Muscle of leg (tissue), 11 donors: ENCODE measurements around the gene GOLGA7B. TPM values are rescaled to one million over a fixed set of nuclear protein-coding genes. Genes with fewer than 3 reads are reported as not detected.
"Not testable (repeated sequence)": the region's sequence is repeated elsewhere in the genome, so short reads cannot be mapped to it uniquely, and the experiment has no call there.

Source experiments
- DNase-seq: peaks from one replicate; pipeline ENCODE4 v3.0.0; 2013
- H3K27ac ChIP-seq: one replicate; pipeline ENCODE4 v1.5.1; 2013; ENCODE audit warnings: mild to moderate bottlenecking, low read length, control low read depth
- H3K27me3 ChIP-seq: one replicate; pipeline ENCODE4 v1.6.1; 2013; ENCODE audit warnings: low read length; ENCODE audit not compliant: control insufficient read depth, insufficient read depth
- H3K36me3 ChIP-seq: one replicate; pipeline ENCODE4 v1.6.1; 2013; ENCODE audit warnings: low read length; ENCODE audit not compliant: control insufficient read depth, insufficient read depth
- H3K4me1 ChIP-seq: one replicate; pipeline ENCODE4 v1.6.1; 2013; ENCODE audit warnings: low read length; ENCODE audit not compliant: control insufficient read depth, insufficient read depth
- H3K4me3 ChIP-seq: one replicate; pipeline ENCODE4 v1.5.1; 2013; ENCODE audit warnings: low read length, control low read depth
- H3K9me3 ChIP-seq: replicated peaks from 2 replicates; pipeline ENCODE4 v1.6.1; 2013; ENCODE audit warnings: low read depth, low read length; ENCODE audit not compliant: control insufficient read depth
- WGBS: methylation state at CpG from one replicate; pipeline ENCODE4 v1.1.5; 2013; ENCODE audit warnings: missing lambda C conversion rate; ENCODE audit not compliant: insufficient coverage; 5-methylcytosine and 5-hydroxymethylcytosine counted together
- polyA plus RNA-seq, 8 donors: library from polyadenylated mRNA; unstranded; fragments of 120-200 nt; gene quantifications; one replicate each; pipeline versions ENCODE4 v1.2.1 to v1.2.3, GENCODE V29; 2013; ENCODE audit warnings: inconsistent platforms in 1 of 8, low replicate concordance in 1 of 8; ENCODE audit not compliant: insufficient read length in 8 of 8, insufficient read depth in 1 of 8
- total RNA-seq: library from RNA; stranded (reverse); fragments of 120-200 nt; gene quantifications from one replicate; pipeline ENCODE4 v1.2.4, GENCODE V29; 2013

GOLGA7B gene
- total and polyA plus RNA-seq, 9 donors = 0.03 to 0.12 (median 0.07) TPM

DNA sequence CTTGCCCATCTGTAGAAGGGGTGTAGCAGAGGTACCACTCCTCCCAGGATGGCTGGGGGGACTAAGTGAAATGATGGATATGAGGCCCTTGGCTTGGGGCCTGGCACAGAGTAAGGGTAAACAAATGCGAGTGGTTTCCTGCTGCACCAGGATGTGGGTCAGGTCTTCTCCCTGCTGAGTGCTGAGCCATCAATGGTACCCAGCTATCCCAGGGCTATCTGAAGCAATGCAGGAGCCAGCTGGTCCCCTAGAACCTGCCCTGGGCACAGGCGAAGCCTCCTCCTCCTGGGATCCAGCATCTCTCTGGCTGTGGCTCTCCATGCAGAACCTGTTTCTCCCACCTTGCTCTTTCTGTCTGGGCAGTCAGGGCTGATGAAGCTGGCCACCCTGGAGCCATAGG lies 20.9 kb upstream of the GOLGA7B start:
- H3K9me3 ChIP-seq = no peaks in the 10 kb centered on the region
- H3K4me3 ChIP-seq = no peak overlapping the region
- H3K27me3 ChIP-seq = peaks cover 12% of the 10 kb centered on the region
- H3K36me3 ChIP-seq = no peaks in the 10 kb centered on the region
- peaks cover 10% of the 10 kb centered on the region for H3K4me1 ChIP-seq
- H3K27ac ChIP-seq = no peak overlapping the region
- DNase-seq = no peak
- WGBS = 75% methylated on average over 2 of the region's 2 CpGs

GRCh38 chr10:97830064-97830463 lies 19.6 kb upstream of the GOLGA7B start:
- Histone ChIP-seq H3K9me3 (no peaks in the 10 kb centered on the region), H3K36me3 (no peaks in the 10 kb centered on the region), H3K4me3 (no peak overlapping the region), H3K27me3 (peaks cover 12% of the 10 kb centered on the region), H3K4me1 (peaks cover 10% of the 10 kb centered on the region), H3K27ac (no peak overlapping the region)
- WGBS = 14% methylated on average over 1 of the region's 3 CpGs
- DNase-seq = no peak

DNA sequence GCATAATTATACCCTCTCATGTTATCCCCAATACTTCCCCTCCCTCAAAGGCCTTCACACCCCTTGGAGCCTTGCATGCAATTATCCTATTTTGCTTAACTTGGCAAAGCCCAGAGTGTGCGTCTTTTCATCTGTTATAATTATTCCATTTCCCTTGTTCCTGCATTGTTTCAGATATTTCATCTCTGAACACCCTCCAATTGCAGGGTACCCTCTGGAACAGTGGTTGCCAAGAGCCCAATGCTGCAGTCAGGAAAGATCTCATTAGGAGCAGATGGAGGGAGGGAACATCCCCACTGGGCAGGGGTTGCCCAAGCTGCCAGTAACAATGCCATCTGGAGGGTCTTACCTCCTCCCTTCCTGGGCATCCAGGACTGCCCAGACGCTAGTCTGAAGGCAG lies 18.4 kb upstream of the GOLGA7B start:
- no peak for DNase-seq
- H3K4me3 ChIP-seq = no peak overlapping the region
- H3K27ac ChIP-seq = no peak overlapping the region
- H3K4me1 ChIP-seq = peaks cover 10% of the 10 kb centered on the region
- no peaks in the 10 kb centered on the region for H3K36me3 ChIP-seq
- H3K9me3 ChIP-seq = no peaks in the 10 kb centered on the region
- WGBS = 80% methylated on average over 1 of the region's 2 CpGs
- H3K27me3 ChIP-seq = peaks cover 14% of the 10 kb centered on the region

DNA sequence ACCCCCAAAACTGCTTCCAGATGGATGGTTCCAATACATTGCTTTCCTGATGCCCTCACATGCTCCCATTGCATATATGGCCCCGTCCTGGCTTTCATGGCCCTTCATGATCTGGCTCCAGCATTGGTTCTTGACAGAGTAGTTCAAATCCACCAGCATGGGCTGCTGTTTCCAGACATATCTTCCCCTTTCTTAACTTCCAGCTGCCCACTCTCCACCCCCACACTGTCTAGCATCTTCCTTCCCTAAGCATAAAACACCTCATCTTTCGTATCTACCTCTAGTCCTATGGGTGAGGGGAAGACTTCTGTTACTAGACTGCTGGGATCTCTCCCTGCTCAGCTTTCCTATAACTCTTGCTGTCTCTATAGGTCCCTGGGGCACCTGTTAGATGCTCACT lies 13.2 kb upstream of the GOLGA7B start:
- H3K9me3 ChIP-seq = no peaks in the 10 kb centered on the region
- no peak overlapping the region for H3K4me3 ChIP-seq
- peaks cover 4% of the 10 kb centered on the region for H3K4me1 ChIP-seq
- no peak for DNase-seq
- H3K36me3 ChIP-seq = no peaks in the 10 kb centered on the region
- H3K27me3 ChIP-seq = peaks cover 12% of the 10 kb centered on the region
- WGBS = 67% methylated on average over 1 of the region's 2 CpGs
- no peak overlapping the region for H3K27ac ChIP-seq

DNA sequence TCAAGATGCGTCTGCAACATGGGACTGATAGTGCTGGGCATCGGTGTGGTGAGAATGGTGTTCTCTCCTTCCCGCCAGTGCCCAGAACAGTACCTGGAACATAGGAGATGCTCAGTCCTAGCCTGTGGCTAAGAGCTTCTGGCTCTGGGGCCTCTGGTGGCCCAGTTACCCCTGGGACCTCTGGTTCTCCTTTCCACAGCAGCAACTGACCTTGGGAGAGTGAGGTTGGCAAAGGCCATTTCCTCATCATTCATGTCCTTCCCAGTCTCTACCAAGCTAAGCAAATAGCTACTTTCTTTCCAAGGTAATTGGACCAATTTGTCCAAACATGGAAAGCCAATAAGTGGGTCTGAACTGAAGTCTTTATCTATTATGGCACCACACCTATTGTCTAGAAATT lies 11.6 kb upstream of the GOLGA7B start:
- no peak overlapping the region for H3K27ac ChIP-seq
- peaks cover 7% of the 10 kb centered on the region for H3K27me3 ChIP-seq
- DNase-seq = no peak
- H3K4me3 ChIP-seq = no peak overlapping the region
- WGBS = 100% methylated on average over 2 of the region's 3 CpGs
- H3K36me3 ChIP-seq = no peaks in the 10 kb centered on the region
- H3K4me1 ChIP-seq = peaks cover 4% of the 10 kb centered on the region
- H3K9me3 ChIP-seq = no peaks in the 10 kb centered on the region

- not testable (repeated sequence) for DNase-seq, H3K4me3 ChIP-seq, H3K36me3 ChIP-seq, H3K27ac ChIP-seq, H3K4me1 ChIP-seq, H3K27me3 ChIP-seq, H3K9me3 ChIP-seq
- 89% methylated on average over 7 of the region's 22 CpGs for WGBS
Measured at GRCh38 chr10:97841166-97841565, 8.5 kb upstream of the GOLGA7B start.

DNA sequence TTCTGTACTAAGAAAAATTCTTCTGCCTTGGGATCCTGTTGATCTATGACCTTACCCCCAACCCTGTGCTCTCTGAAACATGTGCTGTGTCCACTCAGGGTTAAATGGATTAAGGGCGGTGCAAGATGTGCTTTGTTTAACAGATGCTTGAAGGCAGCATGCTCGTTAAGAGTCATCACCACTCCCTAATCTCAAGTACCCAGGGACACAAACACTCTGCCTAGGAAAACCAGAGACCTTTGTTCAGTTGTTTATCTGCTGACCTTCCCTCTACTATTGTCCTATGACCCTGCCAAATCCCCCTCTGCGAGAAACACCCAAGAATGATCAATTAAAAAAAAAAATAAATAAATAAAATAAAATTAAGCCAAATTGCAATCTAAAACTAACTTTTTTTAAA lies 7.5 kb upstream of the GOLGA7B start:
- no CpG with 5 or more reads among the region's 3 CpGs for WGBS
- not testable (repeated sequence) for H3K4me1 ChIP-seq, DNase-seq, H3K36me3 ChIP-seq, H3K4me3 ChIP-seq, H3K27ac ChIP-seq, H3K27me3 ChIP-seq, H3K9me3 ChIP-seq

GRCh38 chr10:97842656-97843280 lies 6.9 kb upstream of the GOLGA7B start:
- H3K4me1 ChIP-seq = peaks cover 4% of the 10 kb centered on the region
- H3K36me3 ChIP-seq = no peaks in the 10 kb centered on the region
- peaks cover 9% of the 10 kb centered on the region for H3K27me3 ChIP-seq
- DNase-seq = no peak
- H3K27ac ChIP-seq = no peak overlapping the region
- 47% methylated on average over 3 of the region's 7 CpGs for WGBS
- H3K9me3 ChIP-seq = no peaks in the 10 kb centered on the region
- H3K4me3 ChIP-seq = no peak overlapping the region

DNA sequence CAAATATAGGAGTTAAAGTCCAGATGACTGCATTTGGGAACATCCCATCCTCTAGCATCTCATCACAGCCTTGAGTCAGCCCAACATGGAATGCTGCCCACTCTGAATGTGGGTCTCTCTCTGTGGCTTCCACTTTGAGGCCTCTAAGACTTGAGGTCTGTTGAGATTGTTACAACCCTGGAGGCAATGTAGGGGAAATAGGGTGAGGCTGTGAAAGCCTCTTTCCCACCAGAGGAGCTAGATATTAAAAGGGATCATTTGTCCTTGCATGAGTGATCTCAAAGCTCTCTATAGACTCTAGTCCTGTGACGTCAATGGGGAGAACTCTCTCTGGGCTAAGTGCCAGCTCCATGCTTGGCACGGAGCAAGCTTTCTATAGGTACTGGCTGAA lies 6.4 kb upstream of the GOLGA7B start:
- Histone ChIP-seq H3K4me3 (no peak overlapping the region), H3K27ac (no peak overlapping the region), H3K27me3 (peaks cover 9% of the 10 kb centered on the region), H3K36me3 (no peaks in the 10 kb centered on the region), H3K9me3 (no peaks in the 10 kb centered on the region), H3K4me1 (peaks cover 4% of the 10 kb centered on the region)
- DNase-seq = no peak
- 50% methylated on average over 1 of the region's 2 CpGs for WGBS

GRCh38 chr10:97843972-97844371 lies 5.7 kb upstream of the GOLGA7B start:
- DNase-seq, H3K36me3 ChIP-seq, H3K9me3 ChIP-seq, H3K4me1 ChIP-seq, H3K27ac ChIP-seq, H3K4me3 ChIP-seq: not testable (repeated sequence)
- 75% methylated on average over 1 of the region's 2 CpGs for WGBS
- peaks cover 14% of the 10 kb centered on the region for H3K27me3 ChIP-seq

DNA sequence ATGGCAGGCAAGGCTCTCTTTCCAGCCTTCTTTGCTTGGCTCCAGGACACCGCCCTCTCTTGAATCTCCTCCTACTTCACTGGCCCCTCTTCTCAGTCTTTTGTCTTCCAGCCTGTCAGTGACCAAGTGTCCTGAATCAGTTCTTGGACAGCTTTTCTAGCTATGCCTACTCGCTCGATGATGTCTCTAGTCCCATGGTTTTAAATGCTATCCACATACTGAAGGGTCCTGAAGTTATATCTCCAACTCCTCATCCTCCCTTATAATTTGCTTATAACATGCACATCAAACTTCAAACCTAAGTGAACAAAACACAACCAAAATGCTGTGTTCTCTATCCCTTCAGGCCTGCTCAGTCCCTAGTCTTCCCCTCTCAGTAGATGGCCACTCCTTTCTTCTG lies 5.0 kb upstream of the GOLGA7B start:
- Histone ChIP-seq H3K4me1 (peaks cover 6% of the 10 kb centered on the region), H3K4me3 (no peak overlapping the region), H3K36me3 (no peaks in the 10 kb centered on the region), H3K27ac (no peak overlapping the region), H3K27me3 (peaks cover 21% of the 10 kb centered on the region), H3K9me3 (no peaks in the 10 kb centered on the region)
- 86% methylated on average over 3 of the region's 3 CpGs for WGBS
- DNase-seq = no peak
